CD4-positive, alpha-beta T cell treated with Interleukin-2 at 100 ng/mL for 4 hours (primary cell): ENCODE data around the gene GPR62.
"Not testable (repeated sequence)": the region's sequence is repeated elsewhere in the genome, so short reads cannot be mapped to it uniquely, and the experiment has no call there.

Source experiments
- DNase-seq: peaks from one replicate; pipeline ENCODE4 v3.0.0-alpha.2; 2020; ENCODE audit warnings: low spot score

GPR62 gene

GRCh38 chr3:51971350-51971749, 16.2 kb downstream of the GPR62 start:
- no peak for DNase-seq

GRCh38 chr3:51974277-51974962, 19.2 kb downstream of the GPR62 start:
- DNase-seq: no peak

GRCh38 chr3:51974963-51975851, 20.0 kb downstream of the GPR62 start, which contains the start of gene ABHD14A:
Gene ABHD14A, plus strand, starts transcription at chr3:51975064. Its CDS starts 72 bp downstream, at chr3:51975136.
- DNase-seq: peak; percentile 73

GRCh38 chr3:51975852-51976549, 20.8 kb downstream of the GPR62 start:
- peak; percentile 16 for DNase-seq

- peak; percentile 44 for DNase-seq
Observed at GRCh38 chr3:51977446-51978142, 22.4 kb downstream of the GPR62 start.

- no peak for DNase-seq
Observed at GRCh38 chr3:51978143-51978502, 22.9 kb downstream of the GPR62 start.

DNA sequence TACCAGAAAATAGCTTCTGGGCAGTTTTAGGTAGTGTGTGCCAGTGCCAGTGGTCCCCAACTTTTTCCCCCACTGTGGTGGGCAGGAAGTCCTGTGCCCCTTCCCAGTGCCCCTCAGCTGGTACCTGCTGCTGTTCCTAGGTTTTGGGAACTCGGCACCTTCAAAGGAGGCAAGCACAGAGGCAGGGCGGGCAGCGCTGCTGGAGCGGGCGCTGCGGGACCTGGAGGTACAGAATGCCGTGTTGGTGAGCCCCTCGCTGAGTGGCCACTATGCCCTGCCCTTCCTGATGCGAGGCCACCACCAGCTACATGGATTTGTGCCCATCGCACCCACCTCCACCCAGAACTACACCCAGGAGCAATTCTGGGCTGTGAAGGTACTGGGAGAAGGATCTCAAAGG, 25.1 kb downstream of the GPR62 start:
- no peak for DNase-seq

DNA sequence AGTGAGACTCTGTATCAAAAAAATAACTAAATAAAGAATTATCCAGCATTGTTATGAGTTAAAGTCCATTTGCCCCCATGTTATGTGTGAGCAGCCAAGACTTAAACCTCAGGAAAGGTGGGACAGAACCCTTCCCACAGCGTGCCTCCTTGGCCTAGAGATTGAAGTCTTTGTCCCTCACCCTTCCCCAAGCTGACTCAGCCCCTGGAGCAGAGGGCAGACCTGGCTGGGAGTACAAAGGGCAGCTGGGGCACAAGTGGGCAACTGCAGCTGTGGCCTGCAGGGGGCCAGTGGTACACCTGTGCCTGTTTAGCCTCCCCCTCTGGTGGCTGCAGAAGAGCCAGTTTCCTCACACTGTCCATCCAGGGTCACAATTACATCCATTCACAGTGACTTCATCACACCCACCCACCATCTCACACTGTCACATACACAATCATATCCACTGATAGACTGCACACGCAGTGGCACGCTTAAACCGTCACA, 27.2 kb downstream of the GPR62 start:
- no peak for DNase-seq

DNA sequence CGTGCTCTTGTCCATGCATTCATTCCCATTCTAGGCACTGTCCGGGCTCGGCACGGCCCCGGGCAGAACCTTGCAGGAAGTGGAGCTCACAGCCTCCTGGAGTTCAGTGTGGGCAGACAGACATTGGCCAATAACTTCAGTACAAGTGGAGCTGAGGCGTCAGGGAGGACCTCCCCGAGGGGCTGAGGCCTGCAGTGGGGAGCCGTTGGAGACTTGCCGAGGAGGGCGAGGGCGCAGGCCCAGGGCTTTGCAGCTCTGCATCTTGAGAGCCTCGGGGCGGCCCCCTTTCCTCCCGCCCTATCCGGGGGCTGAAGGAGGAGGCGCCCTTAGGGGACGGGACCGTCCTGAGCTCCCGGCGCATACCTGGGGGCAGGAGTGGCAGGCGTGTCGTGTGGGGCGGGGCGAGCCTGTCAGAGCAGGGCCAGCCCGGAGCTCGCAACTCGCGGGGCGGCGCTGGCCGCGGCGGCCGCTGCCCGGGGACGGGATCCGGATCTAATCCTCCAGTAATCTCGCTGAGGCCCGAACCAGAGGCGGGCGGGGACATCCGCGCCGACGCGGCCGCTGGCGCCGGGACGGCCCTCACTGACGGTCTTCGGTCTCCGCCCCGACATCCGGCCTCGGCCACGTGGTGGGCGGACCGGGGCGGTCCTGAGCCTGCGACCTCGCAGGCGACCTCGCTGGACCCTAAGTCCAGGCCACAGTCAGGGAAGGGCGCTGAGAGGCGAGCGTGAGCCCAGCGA, 27.8 kb downstream of the GPR62 start, which contains the start of gene ACY1:
Gene ACY1, plus strand, starts transcription at position 698 of the 740 bp plus-strand sequence. CDS start 530 bp downstream, outside the sequence.
- DNase-seq: peak; percentile 56

DNA sequence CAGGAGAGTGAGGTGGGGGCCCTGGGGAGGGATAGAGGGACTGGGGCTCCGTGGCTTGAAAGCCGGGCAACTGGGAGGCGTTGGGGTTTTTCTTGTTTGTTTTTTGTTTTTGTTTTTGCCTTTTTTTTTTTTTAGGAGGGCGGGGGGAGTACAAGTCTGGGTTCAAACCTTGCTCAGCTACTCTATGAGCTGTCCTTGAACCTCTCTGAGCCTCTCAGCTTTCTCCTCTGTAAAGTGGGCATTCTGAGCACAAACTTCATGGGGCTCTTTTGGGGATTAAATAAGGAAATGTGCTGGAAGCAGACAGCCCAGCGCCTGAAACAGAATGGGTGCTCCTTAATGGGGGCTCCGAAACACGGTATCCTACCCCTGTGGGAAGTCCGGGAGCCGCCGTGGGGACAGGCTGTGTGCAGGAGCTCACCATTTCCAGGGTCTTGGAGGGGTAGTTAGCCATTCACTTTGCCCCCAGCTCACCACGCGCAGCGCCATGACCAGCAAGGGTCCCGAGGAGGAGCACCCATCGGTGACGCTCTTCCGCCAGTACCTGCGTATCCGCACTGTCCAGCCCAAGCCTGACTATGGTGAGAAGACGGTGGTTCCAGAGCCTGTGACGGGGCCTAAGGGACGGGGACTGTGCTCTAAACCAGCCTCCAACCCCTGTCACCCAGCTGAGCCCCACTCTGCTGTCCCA, 28.5 kb downstream of the GPR62 start:
- DNase-seq: no peak

- DNase-seq: no peak
Observed at GRCh38 chr3:51984269-51984647, 29.1 kb downstream of the GPR62 start.

GRCh38 chr3:51985063-51985462, 29.9 kb downstream of the GPR62 start:
- no peak for DNase-seq

DNA sequence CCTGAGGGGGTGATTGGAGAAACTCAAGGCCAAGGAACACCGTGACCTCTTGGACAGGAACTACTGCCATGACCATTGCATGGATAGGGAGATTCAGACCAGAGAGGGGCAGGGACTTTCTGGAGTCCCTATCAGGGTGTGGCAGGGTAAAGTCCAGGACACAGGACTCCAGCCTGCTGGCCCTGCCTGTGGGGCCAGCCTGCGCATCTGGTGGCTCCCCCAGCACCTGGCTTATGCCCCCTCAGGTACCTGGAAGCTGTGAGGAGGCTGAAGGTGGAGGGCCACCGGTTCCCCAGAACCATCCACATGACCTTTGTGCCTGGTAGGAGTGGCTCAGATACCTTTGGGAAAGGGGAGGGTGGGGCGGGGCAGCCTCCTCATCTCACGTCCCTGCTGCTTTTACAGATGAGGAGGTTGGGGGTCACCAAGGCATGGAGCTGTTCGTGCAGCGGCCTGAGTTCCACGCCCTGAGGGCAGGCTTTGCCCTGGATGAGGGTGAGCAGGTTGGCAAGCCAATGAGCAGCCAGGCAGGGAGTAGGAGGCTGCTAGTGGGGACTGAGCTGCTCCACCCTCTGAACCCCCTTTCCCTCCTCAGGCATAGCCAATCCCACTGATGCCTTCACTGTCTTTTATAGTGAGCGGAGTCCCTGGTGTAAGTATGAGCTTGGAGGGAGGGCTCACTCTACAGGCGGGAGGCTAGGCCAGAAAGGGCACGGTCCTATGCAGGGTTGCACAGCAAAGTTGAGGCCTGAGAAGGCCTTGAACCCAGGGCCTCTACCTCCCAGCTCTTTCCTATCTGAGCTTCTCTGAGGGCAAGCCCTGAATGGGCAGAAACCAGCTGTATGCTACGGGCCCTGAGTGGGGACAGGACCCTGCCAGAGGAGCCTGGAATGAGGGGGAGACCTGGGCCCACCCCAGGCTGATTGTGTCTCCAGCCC, 31.1 kb downstream of the GPR62 start:
- no peak for DNase-seq

- DNase-seq: no peak
Observed at GRCh38 chr3:51987568-51987967, 32.4 kb downstream of the GPR62 start.

DNA sequence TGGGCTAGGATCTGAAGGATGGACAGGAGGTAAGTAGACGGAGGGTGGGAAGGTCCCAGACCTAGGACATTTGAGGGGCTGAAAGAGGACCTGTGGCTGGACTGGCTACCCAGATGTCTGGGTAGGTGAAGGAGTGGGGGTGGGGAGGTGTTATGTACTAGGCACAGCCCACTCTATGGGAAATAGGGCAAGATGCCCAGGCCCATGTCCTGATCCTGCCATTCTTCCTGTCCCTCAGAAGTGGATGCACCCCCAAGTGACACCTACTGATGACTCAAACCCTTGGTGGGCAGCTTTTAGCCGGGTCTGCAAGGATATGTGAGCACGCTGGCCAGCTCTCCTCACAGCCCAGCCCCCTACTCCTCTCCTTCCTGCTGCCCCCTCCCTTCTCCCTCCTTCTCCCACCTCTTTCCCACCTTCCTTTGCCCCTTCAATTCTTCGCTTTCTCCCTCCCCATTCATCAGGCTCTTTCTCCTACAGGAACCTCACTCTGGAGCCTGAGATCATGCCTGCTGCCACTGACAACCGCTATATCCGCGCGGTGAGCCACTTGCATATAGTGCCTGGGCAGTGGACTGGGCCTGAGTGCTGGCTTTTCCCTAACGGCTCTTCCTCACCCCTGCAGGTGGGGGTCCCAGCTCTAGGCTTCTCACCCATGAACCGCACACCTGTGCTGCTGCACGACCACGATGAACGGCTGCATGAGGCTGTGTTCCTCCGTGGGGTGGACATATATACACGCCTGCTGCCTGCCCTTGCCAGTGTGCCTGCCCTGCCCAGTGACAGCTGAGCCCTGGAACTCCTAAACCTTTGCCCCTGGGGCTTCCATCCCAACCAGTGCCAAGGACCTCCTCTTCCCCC, 33.3 kb downstream of the GPR62 start:
- no peak for DNase-seq

DNA sequence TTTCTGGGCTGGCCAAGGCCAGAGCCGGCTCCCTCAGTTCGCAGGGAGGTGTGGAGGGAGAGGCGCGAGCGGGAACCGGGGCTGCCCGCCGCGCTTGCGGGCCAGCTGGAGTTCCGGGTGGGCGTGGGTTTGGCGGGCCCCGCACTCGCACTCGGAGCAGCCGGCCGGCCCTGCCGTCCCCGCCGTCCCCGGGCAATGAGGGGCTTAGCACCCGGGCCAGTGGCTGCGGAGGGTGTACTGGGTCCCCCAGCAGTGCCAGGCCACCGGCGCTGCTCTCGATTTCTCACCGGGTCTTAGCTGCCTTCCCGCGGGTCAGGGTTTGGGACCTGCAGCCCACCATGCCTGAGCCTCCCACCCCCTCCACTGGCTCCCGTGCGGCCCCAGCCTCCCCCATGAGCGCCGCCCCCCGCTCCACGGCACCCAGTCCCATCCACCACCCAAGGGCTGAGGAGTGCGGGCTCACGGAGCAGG, 35.4 kb downstream of the GPR62 start:
- DNase-seq: not testable (repeated sequence)

- no peak for DNase-seq
Observed at GRCh38 chr3:51992017-51992682, 37.0 kb downstream of the GPR62 start.

DNA sequence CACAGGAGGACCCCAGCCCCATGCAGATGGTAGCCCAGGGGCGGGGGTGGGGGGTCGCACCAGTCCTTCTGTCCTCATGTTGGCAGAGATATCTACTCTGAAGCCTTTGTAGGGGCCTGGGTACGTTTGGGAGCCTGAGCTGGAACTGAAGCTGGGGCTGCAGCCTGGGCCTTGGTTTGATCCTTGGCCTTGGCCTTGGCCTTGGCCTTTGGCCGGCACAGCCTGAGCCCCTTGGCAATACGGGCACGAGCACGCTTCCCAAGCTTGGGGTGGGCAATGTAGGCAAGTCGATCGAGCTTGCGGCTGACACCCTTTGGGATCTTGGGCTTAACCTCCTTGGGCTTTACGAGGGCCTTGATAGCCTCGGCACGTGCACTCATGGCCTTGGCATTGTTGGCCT, 38.5 kb downstream of the GPR62 start:
- DNase-seq: not testable (repeated sequence)
